NB4 (cell line): ENCODE measurements around the gene GK.

Experiments
- MAX ChIP-seq: IDR thresholded peaks from 2 replicates; pipeline ENCODE4 v1.6.1; 2011; ENCODE audit warnings: low read depth, low read length
- MYC ChIP-seq: IDR thresholded peaks from 2 replicates; pipeline ENCODE4 v1.6.1; 2011; ENCODE audit warnings: low read depth, low read length
- POLR2A ChIP-seq: IDR thresholded peaks from 2 replicates; pipeline ENCODE4 v1.6.1; 2011; ENCODE audit warnings: mild to moderate bottlenecking; ENCODE audit not compliant: insufficient read length; ENCODE audit errors: extremely low read depth
- TF ChIP-seq, protein P1 (sequence below): IDR thresholded peaks from one replicate; pipeline ENCODE4 v1.5.1; 2012; ENCODE audit warnings: low read depth, low read length

GRCh38 chrX:30777575-30777974, 124.4 kb downstream of the GK start:
- TF ChIP-seq, protein P1, sequence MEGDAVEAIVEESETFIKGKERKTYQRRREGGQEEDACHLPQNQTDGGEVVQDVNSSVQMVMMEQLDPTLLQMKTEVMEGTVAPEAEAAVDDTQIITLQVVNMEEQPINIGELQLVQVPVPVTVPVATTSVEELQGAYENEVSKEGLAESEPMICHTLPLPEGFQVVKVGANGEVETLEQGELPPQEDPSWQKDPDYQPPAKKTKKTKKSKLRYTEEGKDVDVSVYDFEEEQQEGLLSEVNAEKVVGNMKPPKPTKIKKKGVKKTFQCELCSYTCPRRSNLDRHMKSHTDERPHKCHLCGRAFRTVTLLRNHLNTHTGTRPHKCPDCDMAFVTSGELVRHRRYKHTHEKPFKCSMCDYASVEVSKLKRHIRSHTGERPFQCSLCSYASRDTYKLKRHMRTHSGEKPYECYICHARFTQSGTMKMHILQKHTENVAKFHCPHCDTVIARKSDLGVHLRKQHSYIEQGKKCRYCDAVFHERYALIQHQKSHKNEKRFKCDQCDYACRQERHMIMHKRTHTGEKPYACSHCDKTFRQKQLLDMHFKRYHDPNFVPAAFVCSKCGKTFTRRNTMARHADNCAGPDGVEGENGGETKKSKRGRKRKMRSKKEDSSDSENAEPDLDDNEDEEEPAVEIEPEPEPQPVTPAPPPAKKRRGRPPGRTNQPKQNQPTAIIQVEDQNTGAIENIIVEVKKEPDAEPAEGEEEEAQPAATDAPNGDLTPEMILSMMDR, result no peak
- TF ChIP-seq POLR2A (no peak), MYC (no peak), MAX (no peak)
